ENCODE results near the gene L2HGDH. TPM values are rescaled to one million over a fixed set of nuclear protein-coding genes. Genes with fewer than 3 reads are reported as not detected.

L2HGDH gene
- total and polyA plus RNA-seq, 9 of the 15 experiments (the other 6 are each of a cell fraction or from before 2014, with no cell fraction given): 1.7 to 16.1 (median 10.5) TPM

GRCh38 chr14:50285861-50286260 lies 26.2 kb downstream of the L2HGDH start:
- H3K36me3 ChIP-seq (ENCODE audit: control insufficient read depth, insufficient read depth, low read length): peaks cover 8% of the 10 kb centered on the region; the same call in 1 of the 3 replicates
- ATAC-seq (no peak), DNase-seq (ENCODE audit: extremely low read depth in 1 of 4, low spot score in 3 of 4) (no peak), FAIRE-seq (no peak)
- intact Hi-C loops (cut with micrococcal nuclease): no loop called here
- H3K79me2 ChIP-seq (ENCODE audit: control insufficient read depth, insufficient read depth, low read length): no peaks in the 10 kb centered on the region
- no peaks in the 10 kb centered on the region for H3K4me1 ChIP-seq (replicated peaks in 1 of 2; ENCODE audit: control insufficient read depth in 2 of 2, insufficient read depth in 2 of 2, low read length in 2 of 2)
- in situ Hi-C loops (cut with MboI): no loop called here
- H3K4me2 ChIP-seq (ENCODE audit: insufficient read depth, low read length): no peak overlapping the region
- H3K27me3 ChIP-seq (ENCODE audit: control insufficient read depth in 2 of 2, insufficient read depth in 2 of 2, low read length in 2 of 2): no peaks in the 10 kb centered on the region
- H3K9me1 ChIP-seq (ENCODE audit: control insufficient read depth, insufficient read depth, low read length): no peaks in the 10 kb centered on the region
- no peak overlapping the region for H2AFZ ChIP-seq (ENCODE audit: low read depth, low read length)
- no peak overlapping the region for H3K9ac ChIP-seq (ENCODE audit: insufficient read depth in 1 of 2, low read depth in 2 of 2, low read length in 2 of 2)
- H3K4me3 ChIP-seq: no peak overlapping the region
- no peak overlapping the region for H3K27ac ChIP-seq (ENCODE audit: extremely low read depth, low read depth, low read length)
- no peaks in the 10 kb centered on the region for H4K20me1 ChIP-seq (replicated peaks; ENCODE audit: control insufficient read depth, insufficient read depth, low read length)
- ChIA-PET POLR2A (no interaction called here), CTCF (ENCODE audit: low intra/inter-chr PET ratio) (no interaction called here)
- H3K9me3 ChIP-seq (replicated peaks; ENCODE audit: control insufficient read depth, insufficient read depth, low read depth, low read length): no peaks in the 10 kb centered on the region
- no TSS peak for BruUV-seq (replicated peaks)
- TF ChIP-seq HDAC1 (IDR thresholded peaks at IDR 0.05) (no peak), DIDO1 (tag; IDR thresholded peaks at IDR 0.05; ENCODE audit: low read depth) (no peak), BACH1 (tag; IDR thresholded peaks at IDR 0.05) (no peak), ASH1L (IDR thresholded peaks at IDR 0.05; ENCODE audit: borderline replicate concordance, low read depth, partially characterized antibody) (no peak), KHSRP (IDR thresholded peaks at IDR 0.05) (no peak), STAT5B (CRISPR knock-in tag; IDR thresholded peaks at IDR 0.05) (no peak), ZNF780A (CRISPR knock-in tag; IDR thresholded peaks at IDR 0.05) (no peak), IRF2 (CRISPR knock-in tag; IDR thresholded peaks at IDR 0.05) (no peak), DACH1 (IDR thresholded peaks at IDR 0.05; ENCODE audit: partially characterized antibody) (no peak), ZNF165 (CRISPR knock-in tag; IDR thresholded peaks at IDR 0.05; ENCODE audit: borderline replicate concordance) (no peak), MED1 (CRISPR knock-in tag; IDR thresholded peaks at IDR 0.05; ENCODE audit: borderline replicate concordance) (no peak), ZBTB2 (IDR thresholded peaks at IDR 0.05) (no peak), ZFPM2 (CRISPR knock-in tag; IDR thresholded peaks at IDR 0.05) (no peak), ZNF507 (tag; conservative IDR thresholded peaks at IDR 0.05) (no peak)
- TF ChIP-seq, protein P1, sequence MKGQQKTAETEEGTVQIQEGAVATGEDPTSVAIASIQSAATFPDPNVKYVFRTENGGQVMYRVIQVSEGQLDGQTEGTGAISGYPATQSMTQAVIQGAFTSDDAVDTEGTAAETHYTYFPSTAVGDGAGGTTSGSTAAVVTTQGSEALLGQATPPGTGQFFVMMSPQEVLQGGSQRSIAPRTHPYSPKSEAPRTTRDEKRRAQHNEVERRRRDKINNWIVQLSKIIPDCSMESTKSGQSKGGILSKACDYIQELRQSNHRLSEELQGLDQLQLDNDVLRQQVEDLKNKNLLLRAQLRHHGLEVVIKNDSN (CRISPR knock-in tag; IDR thresholded peaks at IDR 0.05): no peak
- TF ChIP-seq, protein P2, sequence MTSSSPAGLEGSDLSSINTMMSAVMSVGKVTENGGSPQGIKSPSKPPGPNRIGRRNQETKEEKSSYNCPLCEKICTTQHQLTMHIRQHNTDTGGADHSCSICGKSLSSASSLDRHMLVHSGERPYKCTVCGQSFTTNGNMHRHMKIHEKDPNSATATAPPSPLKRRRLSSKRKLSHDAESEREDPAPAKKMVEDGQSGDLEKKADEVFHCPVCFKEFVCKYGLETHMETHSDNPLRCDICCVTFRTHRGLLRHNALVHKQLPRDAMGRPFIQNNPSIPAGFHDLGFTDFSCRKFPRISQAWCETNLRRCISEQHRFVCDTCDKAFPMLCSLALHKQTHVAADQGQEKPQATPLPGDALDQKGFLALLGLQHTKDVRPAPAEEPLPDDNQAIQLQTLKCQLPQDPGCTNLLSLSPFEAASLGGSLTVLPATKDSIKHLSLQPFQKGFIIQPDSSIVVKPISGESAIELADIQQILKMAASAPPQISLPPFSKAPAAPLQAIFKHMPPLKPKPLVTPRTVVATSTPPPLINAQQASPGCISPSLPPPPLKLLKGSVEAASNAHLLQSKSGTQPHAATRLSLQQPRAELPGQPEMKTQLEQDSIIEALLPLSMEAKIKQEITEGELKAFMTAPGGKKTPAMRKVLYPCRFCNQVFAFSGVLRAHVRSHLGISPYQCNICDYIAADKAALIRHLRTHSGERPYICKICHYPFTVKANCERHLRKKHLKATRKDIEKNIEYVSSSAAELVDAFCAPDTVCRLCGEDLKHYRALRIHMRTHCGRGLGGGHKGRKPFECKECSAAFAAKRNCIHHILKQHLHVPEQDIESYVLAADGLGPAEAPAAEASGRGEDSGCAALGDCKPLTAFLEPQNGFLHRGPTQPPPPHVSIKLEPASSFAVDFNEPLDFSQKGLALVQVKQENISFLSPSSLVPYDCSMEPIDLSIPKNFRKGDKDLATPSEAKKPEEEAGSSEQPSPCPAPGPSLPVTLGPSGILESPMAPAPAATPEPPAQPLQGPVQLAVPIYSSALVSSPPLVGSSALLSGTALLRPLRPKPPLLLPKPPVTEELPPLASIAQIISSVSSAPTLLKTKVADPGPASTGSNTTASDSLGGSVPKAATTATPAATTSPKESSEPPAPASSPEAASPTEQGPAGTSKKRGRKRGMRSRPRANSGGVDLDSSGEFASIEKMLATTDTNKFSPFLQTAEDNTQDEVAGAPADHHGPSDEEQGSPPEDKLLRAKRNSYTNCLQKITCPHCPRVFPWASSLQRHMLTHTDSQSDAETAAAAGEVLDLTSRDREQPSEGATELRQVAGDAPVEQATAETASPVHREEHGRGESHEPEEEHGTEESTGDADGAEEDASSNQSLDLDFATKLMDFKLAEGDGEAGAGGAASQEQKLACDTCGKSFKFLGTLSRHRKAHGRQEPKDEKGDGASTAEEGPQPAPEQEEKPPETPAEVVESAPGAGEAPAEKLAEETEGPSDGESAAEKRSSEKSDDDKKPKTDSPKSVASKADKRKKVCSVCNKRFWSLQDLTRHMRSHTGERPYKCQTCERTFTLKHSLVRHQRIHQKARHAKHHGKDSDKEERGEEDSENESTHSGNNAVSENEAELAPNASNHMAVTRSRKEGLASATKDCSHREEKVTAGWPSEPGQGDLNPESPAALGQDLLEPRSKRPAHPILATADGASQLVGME (CRISPR knock-in tag; IDR thresholded peaks at IDR 0.05): no peak
- TF ChIP-seq, protein P3, sequence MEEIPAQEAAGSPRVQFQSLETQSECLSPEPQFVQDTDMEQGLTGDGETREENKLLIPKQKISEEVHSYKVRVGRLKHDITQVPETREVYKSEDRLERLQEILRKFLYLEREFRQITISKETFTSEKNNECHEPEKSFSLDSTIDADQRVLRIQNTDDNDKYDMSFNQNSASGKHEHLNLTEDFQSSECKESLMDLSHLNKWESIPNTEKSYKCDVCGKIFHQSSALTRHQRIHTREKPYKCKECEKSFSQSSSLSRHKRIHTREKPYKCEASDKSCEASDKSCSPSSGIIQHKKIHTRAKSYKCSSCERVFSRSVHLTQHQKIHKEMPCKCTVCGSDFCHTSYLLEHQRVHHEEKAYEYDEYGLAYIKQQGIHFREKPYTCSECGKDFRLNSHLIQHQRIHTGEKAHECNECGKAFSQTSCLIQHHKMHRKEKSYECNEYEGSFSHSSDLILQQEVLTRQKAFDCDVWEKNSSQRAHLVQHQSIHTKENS (CRISPR knock-in tag; IDR thresholded peaks at IDR 0.05): no peak
